ENCODE data around the gene INPP5J.
A peak's percentile ranks its signal among the peaks of the same experiment; 100 is the strongest.
"Not testable (repeated sequence)": the region's sequence is repeated elsewhere in the genome, so short reads cannot be mapped to it uniquely, and the experiment has no call there.

Gene INPP5J

GRCh38 chr22:31097539-31097938, 25.2 kb upstream of the INPP5J start:
- POLR2A ChIA-PET: not testable (repeated sequence)

More at GRCh38 chr22:31097539-31097938, 25.2 kb upstream of the INPP5J start:
- H3K36me3 ChIP-seq (ENCODE audit: control insufficient read depth in 2 of 2, insufficient read depth in 1 of 2, low read length in 2 of 2): peaks cover 0 to 52% of the 10 kb centered on the region in 2 experiments; a peak in 2 of 3 replicates
- not testable (repeated sequence) for H3K27ac ChIP-seq (ENCODE audit: extremely low read depth, low read depth, low read length); H3K4me1 ChIP-seq (ENCODE audit: control insufficient read depth, insufficient read depth, low read length); H3K4me3 ChIP-seq (ENCODE audit: low read depth, low read length); H3K9me3 ChIP-seq (ENCODE audit: control insufficient read depth, insufficient read depth, low read depth, low read length)
- CTCF ChIA-PET: interaction anchor here (1.0 kb wide), 1 partner anchor 37 kb away, joined by 4 read pairs; no protein-coding TSS in a partner anchor
- TF ChIP-seq ZNF629 (tag by site-specific recombination; IDR thresholded peaks at IDR 0.05) (0 out of 2 replicates have a peak, but pooled peaks have one; percentile 25), ZNF555 (tag by site-specific recombination; conservative IDR thresholded peaks at IDR 0.05) (peak; percentile 58), ZNF426 (tag by site-specific recombination; IDR thresholded peaks at IDR 0.05) (peak; percentile 74), ZNF518A (tag by site-specific recombination; conservative IDR thresholded peaks at IDR 0.05; ENCODE audit: low read depth) (peak; percentile 82), ZBTB8A (tag by site-specific recombination; IDR thresholded peaks at IDR 0.05) (peak; percentile 62), ZNF623 (tag by site-specific recombination; IDR thresholded peaks at IDR 0.05) (peak; percentile 75), REST (tag by site-specific recombination; IDR thresholded peaks at IDR 0.05) (peak; percentile 54), ZNF223 (tag by site-specific recombination; IDR thresholded peaks at IDR 0.05) (0 out of 2 replicates have a peak, but pooled peaks have one; percentile 17), ZNF140 (tag by site-specific recombination; IDR thresholded peaks at IDR 0.05) (peak; percentile 54; the same call in 1 of the 2 replicates), ZNF394 (tag by site-specific recombination; IDR thresholded peaks at IDR 0.05; ENCODE audit: borderline replicate concordance) (peak; percentile 93), ZBTB11 (tag by site-specific recombination; conservative IDR thresholded peaks at IDR 0.05; ENCODE audit: low read depth) (peak; percentile 63; the same call in 1 of the 2 replicates), ZNF664 (tag by site-specific recombination; IDR thresholded peaks at IDR 0.05) (peak; percentile 46; the same call in 1 of the 2 replicates), ZBTB21 (tag by site-specific recombination; IDR thresholded peaks at IDR 0.05) (peak; percentile 40; the same call in 1 of the 2 replicates), ZNF558 (tag by site-specific recombination; IDR thresholded peaks at IDR 0.05) (peak; percentile 73; the same call in 1 of the 2 replicates), ZNF433 (tag by site-specific recombination; IDR thresholded peaks at IDR 0.05; ENCODE audit: low read depth) (0 out of 2 replicates have a peak, but pooled peaks have one; percentile 28), ZXDB (tag by site-specific recombination; IDR thresholded peaks at IDR 0.05) (0 out of 2 replicates have a peak, but pooled peaks have one; percentile 38), ZNF654 (tag by site-specific recombination; IDR thresholded peaks at IDR 0.05; ENCODE audit: low read depth) (peak; percentile 23; the same call in 1 of the 2 replicates)

Measured in HEK293 (cell line).